ENCODE results near the gene PRKCZ.
A peak's percentile ranks its signal among the peaks of the same experiment; 100 is the strongest.
"Not testable (repeated sequence)": the region's sequence is repeated elsewhere in the genome, so short reads cannot be mapped to it uniquely, and the experiment has no call there.

PRKCZ gene

GRCh38 chr1:2133039-2133878, 83.0 kb downstream of the PRKCZ start:
- H3K4me3 ChIP-seq (ENCODE audit: low read length): peak overlapping the region; percentile 40; the same call in 1 of the 2 replicates
- TF ChIP-seq ZNF274 (IDR thresholded peaks at IDR 0.05; ENCODE audit: low read depth, low read length): no peak

DNA sequence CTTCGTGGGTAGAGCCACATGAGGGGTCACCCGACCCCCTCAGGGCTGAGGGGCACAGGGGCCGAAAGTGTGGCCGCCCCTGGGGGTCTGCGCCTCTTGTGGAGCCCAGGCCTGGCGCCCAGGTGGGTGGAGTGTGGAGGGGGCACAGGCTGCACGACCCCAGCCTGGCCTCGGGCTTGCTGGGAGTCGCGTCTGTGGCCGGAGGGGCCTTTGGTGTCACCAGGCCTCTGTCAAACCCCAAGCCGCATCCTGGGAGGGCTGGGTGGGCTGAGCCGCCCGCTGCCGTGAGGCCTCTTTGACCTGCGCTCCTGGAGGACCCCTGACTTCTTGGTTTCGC, 83.6 kb downstream of the PRKCZ start:
- no peak overlapping the region; the same call in 1 of the 2 replicates for H3K4me3 ChIP-seq (ENCODE audit: low read length)
- TF ChIP-seq ZNF274 (IDR thresholded peaks at IDR 0.05; ENCODE audit: low read depth, low read length): no peak

GRCh38 chr1:2134266-2134620, 84.0 kb downstream of the PRKCZ start:
- TF ChIP-seq ZNF274 (IDR thresholded peaks at IDR 0.05; ENCODE audit: low read depth, low read length): no peak
- H3K4me3 ChIP-seq (ENCODE audit: low read length): no peak overlapping the region

DNA sequence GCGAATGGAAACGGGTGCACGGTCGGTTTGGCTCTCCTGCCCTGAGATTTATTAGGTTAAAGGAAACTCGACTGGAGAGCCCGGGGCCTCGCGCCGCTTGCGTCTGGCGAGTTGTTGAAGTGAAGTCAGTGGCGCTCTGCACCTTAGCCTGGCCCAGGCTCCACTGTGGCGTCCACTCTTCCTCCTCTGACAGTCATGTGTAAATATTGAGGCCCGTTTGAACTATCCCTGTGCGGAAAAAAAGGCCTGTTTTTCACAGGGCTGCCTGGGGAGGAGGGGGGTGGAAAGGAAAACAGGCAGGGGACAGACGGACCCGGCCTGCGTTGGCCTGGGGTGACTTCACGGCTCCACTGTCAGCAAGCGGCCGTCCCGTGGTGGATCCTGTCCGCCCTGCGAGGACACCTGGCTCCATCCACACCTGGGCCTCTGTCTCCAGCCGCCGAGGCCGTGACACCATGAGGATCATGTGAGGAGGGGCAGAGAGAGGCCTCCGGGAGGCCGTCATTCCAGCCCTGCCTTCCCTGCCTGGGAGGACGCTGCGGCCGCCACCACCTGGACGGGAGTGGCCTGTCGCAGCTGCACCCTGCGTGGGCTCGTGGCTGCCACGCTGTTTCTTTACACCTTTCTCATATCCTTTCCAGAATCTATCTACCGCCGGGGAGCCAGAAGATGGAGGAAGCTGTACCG, 84.6 kb downstream of the PRKCZ start:
- no peak for TF ChIP-seq ZNF274 (IDR thresholded peaks at IDR 0.05; ENCODE audit: low read depth, low read length)
- no peak overlapping the region for H3K4me3 ChIP-seq (ENCODE audit: low read length)

DNA sequence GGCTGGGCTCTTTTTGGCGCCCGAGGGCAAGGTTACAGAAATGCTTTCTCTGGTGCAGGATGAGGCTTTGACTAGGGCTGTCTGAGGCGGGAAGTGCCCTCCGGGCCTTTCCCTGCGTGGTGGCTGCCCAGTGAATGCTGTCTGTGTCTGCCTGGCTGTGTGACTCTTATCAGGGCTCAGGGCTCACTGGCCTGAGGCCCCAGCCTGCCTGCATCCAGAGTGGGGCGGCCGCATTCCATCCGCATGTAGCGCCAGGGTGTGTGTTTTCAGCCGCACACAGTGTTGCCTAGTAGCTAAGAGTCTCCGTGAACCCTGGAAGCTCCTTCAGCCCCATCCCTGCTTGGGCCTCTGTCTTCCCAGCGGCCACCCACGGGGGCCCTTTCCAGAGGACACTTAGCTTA, 85.2 kb downstream of the PRKCZ start:
- no peak overlapping the region for H3K4me3 ChIP-seq (ENCODE audit: low read length)
- TF ChIP-seq ZNF274 (IDR thresholded peaks at IDR 0.05; ENCODE audit: low read depth, low read length): no peak

- no peak overlapping the region for H3K4me3 ChIP-seq (ENCODE audit: low read length)
- TF ChIP-seq ZNF274 (IDR thresholded peaks at IDR 0.05; ENCODE audit: low read depth, low read length): no peak
Measured at GRCh38 chr1:2135941-2136340, 85.7 kb downstream of the PRKCZ start.

- TF ChIP-seq ZNF274 (IDR thresholded peaks at IDR 0.05; ENCODE audit: low read depth, low read length): no peak
- H3K4me3 ChIP-seq (ENCODE audit: low read length): no peak overlapping the region
Measured at GRCh38 chr1:2136386-2137235, 86.4 kb downstream of the PRKCZ start.

DNA sequence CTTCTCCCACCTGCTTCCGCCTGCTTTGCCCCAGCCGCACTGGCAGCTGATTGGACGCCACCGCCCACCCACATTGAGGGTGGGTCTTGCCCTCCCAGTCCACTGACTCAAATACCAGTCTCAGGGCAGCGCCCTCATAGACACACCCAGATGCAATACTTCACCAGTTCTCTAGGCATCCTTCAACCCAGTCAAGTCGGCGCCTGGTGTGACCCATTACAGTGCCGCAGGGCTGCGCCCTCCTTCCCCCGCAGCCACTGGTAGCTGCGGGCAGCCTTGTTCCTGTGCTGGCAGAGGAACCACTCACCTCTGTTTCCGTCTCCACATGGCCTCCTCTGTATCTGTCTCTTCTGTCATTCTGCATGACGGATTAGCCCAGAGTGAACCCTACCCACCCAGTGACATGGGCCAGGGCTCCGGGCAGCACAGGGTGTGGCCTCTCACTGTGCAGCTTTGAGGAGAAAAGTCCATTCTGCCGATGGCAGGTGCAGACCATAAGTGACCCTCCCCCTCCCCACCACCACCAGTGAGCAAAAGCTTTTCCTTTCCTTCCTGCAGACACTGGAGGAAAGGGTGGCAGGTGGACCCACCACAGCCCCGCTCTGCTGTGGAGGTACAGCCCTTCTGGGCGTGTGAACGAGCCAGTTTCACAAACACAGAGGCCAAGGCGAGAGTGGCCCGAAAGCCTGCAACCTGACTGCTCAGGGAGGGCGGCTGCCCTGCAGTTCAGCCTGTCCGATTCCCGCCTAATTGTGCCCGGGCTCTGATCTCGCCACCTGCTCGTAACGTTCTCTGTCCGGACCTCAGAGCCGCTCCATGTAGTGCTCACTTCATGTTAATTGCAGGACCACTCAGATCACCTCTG, 87.3 kb downstream of the PRKCZ start:
- no peak overlapping the region for H3K4me3 ChIP-seq (ENCODE audit: low read length)
- no peak for TF ChIP-seq ZNF274 (IDR thresholded peaks at IDR 0.05; ENCODE audit: low read depth, low read length)

DNA sequence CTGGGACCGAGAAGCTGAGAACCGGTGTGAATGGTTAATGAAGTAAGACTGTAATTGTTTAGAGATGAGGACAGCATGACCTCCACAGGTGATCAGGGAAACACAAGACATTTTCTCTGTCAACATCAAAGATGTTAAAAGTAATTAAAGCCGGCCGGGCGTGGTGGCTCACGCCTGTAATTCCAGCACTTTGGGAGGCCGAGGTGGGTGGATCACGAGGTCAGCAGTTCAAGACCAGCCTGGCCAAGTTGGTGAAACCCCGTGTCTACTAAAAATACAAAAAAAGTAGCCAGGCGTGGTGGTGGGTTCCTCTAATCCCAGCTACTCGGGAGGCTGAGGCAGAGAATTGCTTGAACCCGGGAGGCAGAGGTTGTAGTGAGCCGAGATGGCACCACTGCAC, 88.9 kb downstream of the PRKCZ start:
- H3K4me3 ChIP-seq (ENCODE audit: low read length): not testable (repeated sequence)

- H3K4me3 ChIP-seq (ENCODE audit: low read length): no peak overlapping the region
- TF ChIP-seq ZNF274 (IDR thresholded peaks at IDR 0.05; ENCODE audit: low read depth, low read length): no peak
Measured at GRCh38 chr1:2141025-2141424, 90.8 kb downstream of the PRKCZ start.

GRCh38 chr1:2143814-2144500, 93.7 kb downstream of the PRKCZ start:
- H3K4me3 ChIP-seq (ENCODE audit: low read length): no peak overlapping the region

DNA sequence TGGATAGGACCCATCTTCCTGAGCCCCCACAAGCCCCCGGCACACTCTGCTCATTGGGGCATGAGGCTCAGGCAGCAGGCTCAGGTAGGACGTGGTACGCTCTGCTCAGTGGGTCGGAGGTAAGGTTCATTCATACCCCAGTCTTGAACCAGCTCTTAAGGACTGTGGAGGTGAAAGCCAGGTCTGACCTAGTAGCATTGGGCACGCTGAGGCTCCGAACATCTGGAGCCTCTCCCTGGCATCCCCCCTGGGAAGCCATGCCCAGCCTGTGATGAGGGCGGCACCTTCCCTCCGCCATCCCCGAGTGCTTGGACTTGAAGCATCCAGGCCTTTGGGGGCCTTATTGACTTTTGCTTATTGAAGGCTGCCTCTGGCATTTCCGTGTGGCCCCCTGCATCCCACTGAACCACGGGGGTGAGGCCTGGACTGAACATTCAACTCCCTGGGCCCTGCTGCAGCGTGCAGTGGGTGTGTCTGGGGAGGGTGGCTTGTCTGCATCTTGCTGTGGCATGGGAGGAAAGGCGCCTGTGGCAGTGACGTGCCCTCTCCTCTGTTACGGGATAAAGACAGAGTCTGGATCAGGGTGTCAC, 94.4 kb downstream of the PRKCZ start:
- no peak overlapping the region for H3K4me3 ChIP-seq (ENCODE audit: low read length)
- no peak for TF ChIP-seq ZNF274 (IDR thresholded peaks at IDR 0.05; ENCODE audit: low read depth, low read length)

More at GRCh38 chr1:2143814-2144500, 93.7 kb downstream of the PRKCZ start:
- TF ChIP-seq ZNF274 (IDR thresholded peaks at IDR 0.05; ENCODE audit: low read depth, low read length): no peak

All from GM08714 (cell line).